Gastrocnemius medialis (tissue), 4 donors: ENCODE results near the gene ATRIP. TPM values are rescaled to one million over a fixed set of nuclear protein-coding genes. Genes with fewer than 3 reads are reported as not detected.

Experiments used
- ATAC-seq, 2 donors: fragments of 150-250 bp; one replicate each; pipeline ENCODE4 v1.9.1; 2016
- DNase-seq, 2 donors: peaks; one replicate each; pipeline ENCODE4 v3.0.0-alpha.2; 2019
- H3K27ac ChIP-seq, 4 donors: fragments of 200-600 bp; sonication (generic); 1 replicate in 1 of 4; 2 replicates in 3 of 4; pipeline ENCODE4 v1.5.1; 2016 to 2018; ENCODE audit warnings: mild to moderate bottlenecking in 2 of 4, moderate library complexity in 1 of 4
- H3K27me3 ChIP-seq, 3 donors: fragments of 200-600 bp; sonication (generic) in 2 of 3; 1 replicate in 1 of 3; 2 replicates in 2 of 3; pipeline versions ENCODE4 v1.5.1 to v1.6.0; 2016 to 2019; ENCODE audit warnings: mild to moderate bottlenecking in 1 of 3, moderate library complexity in 1 of 3
- H3K36me3 ChIP-seq, 2 donors: fragments of 200-600 bp; sonication (generic) in 1 of 2; one replicate each; pipeline ENCODE4 v1.5.1; 2017 to 2018
- H3K4me1 ChIP-seq, 2 donors: fragments of 200-600 bp; sonication (generic) in 1 of 2; one replicate each; pipeline ENCODE4 v1.5.1; 2016 to 2017; ENCODE audit warnings: mild to moderate bottlenecking in 2 of 2
- H3K4me3 ChIP-seq, 4 donors: fragments of 200-600 bp; sonication (generic) in 3 of 4; 1 replicate in 1 of 4; 2 replicates in 3 of 4; pipeline ENCODE4 v1.5.1; 2016 to 2019; ENCODE audit warnings: mild to moderate bottlenecking in 2 of 4
- H3K9me3 ChIP-seq, 3 donors: fragments of 200-600 bp; sonication (generic) in 2 of 3; 1 replicate in 1 of 3; 2 replicates in 2 of 3; pipeline ENCODE4 v1.5.1; 2016 to 2019
- POLR2A ChIP-seq, 2 donors: fragments of 450-650 bp; IDR thresholded peaks; one replicate each; pipeline ENCODE4 v1.6.1; 2017; ENCODE audit warnings: antibody characterized with exemption in 2 of 2, mild to moderate bottlenecking in 2 of 2, moderate library complexity in 2 of 2
- in situ Hi-C, 4 donors: fragments of 200-750 bp; cut with MboI; loops; one replicate each; pipeline versions ENCODE4 v1.15.0 to v1.8.0; 2017; ENCODE audit warnings: low sequenced_read_pairs in 4 of 4
- intact Hi-C: fragments of 100-400 bp; cut with DNase I; formaldehyde crosslinking; loops from one replicate; pipeline ENCODE4 v1.15.1; 2023; ENCODE audit warnings: low total_unique reads
- total RNA-seq, 4 donors: library from RNA; depleted of rRNA; stranded (reverse); fragments of >200 nt; gene quantifications; one replicate each; pipeline versions ENCODE4 v1.1.0 to v1.2.3, GENCODE V29; 2016
- TF ChIP-seq, protein P1 (sequence below), 5 experiments: fragments of 450-650 bp in 3 of 5; fragments of 200-600 bp in 2 of 5; sonication (generic) in 2 of 5; IDR thresholded peaks in 4 of 5; conservative IDR thresholded peaks in 1 of 5; 1 replicate in 4 of 5; 2 replicates in 1 of 5; pipeline ENCODE4 v1.5.1; 2016 to 2019; ENCODE audit warnings: antibody characterized with exemption in 5 of 5, mild to moderate bottlenecking in 3 of 5, moderate library complexity in 3 of 5

The ATRIP gene
- total RNA-seq, 4 donors from 2014 or later, result 4.8 to 7.2 (median 7.0) TPM

DNA sequence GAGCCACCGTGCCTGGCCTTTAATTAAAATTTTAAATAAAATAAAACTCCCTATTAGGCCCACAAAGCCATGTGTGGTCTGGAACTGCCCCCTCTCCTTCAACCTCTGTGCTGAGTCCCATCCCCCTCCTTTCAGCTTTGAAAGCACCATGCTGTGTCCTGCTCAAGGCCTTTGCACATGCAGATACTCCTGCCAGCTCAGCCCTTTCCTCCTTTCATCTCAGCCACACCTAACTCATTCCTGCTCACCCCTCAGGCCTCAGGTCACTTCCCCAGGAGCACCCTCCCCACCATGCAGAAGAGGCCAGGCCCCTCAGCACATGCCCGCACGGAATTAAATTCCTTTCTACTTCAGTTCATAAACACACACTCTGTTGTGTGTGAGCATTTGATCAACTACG is 28.1 kb downstream of the ATRIP start:
- DNase-seq, result no peak
- ATAC-seq, result no peak
- Histone ChIP-seq H3K4me1 (peaks cover 21 to 24% of the 10 kb centered on the region in 2 donors), H3K9me3 (no peaks in the 10 kb centered on the region), H3K4me3 (no peak overlapping the region), H3K27me3 (no peaks in the 10 kb centered on the region), H3K36me3 (no peaks in the 10 kb centered on the region), H3K27ac (no peak overlapping the region)
- in situ Hi-C loops, result no loop called here
- intact Hi-C loops, result no loop called here
- TF ChIP-seq, protein P1, sequence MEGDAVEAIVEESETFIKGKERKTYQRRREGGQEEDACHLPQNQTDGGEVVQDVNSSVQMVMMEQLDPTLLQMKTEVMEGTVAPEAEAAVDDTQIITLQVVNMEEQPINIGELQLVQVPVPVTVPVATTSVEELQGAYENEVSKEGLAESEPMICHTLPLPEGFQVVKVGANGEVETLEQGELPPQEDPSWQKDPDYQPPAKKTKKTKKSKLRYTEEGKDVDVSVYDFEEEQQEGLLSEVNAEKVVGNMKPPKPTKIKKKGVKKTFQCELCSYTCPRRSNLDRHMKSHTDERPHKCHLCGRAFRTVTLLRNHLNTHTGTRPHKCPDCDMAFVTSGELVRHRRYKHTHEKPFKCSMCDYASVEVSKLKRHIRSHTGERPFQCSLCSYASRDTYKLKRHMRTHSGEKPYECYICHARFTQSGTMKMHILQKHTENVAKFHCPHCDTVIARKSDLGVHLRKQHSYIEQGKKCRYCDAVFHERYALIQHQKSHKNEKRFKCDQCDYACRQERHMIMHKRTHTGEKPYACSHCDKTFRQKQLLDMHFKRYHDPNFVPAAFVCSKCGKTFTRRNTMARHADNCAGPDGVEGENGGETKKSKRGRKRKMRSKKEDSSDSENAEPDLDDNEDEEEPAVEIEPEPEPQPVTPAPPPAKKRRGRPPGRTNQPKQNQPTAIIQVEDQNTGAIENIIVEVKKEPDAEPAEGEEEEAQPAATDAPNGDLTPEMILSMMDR (IDR thresholded peaks at IDR 0.05 in 4 of 5, conservative IDR thresholded peaks at IDR 0.05 in 1 of 5), result no peak
- no peak for TF ChIP-seq POLR2A (IDR thresholded peaks at IDR 0.05)

DNA sequence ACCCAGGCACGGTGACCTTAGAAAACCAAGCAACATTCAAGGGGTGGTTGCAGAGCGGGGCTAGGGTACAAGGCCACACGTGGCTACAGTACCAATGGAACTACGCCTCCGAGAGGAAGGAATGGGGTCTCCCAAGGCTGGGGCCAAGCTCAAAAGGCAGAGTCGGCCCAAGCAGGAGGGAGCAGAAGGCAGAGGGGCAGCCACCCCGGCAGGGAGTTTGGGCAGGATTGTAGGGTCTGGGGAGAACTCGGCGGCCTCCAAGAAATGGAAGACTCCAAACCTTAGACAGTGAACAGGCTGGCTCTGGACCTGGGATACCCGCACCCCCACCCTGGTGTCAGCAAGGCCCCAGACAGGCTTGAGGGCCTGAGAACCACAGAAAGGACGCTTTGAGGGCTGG is 28.7 kb downstream of the ATRIP start:
- no peaks in the 10 kb centered on the region for H3K36me3 ChIP-seq
- ATAC-seq, result no peak
- H3K9me3 ChIP-seq, result no peaks in the 10 kb centered on the region
- no peak overlapping the region for H3K4me3 ChIP-seq
- TF ChIP-seq, protein P1 (IDR thresholded peaks at IDR 0.05 in 4 of 5, conservative IDR thresholded peaks at IDR 0.05 in 1 of 5), result no peak
- TF ChIP-seq POLR2A (IDR thresholded peaks at IDR 0.05), result no peak
- in situ Hi-C loops (no loop called here), intact Hi-C loops (no loop called here)
- no peak for DNase-seq
- H3K4me1 ChIP-seq, result peaks cover 17 to 21% of the 10 kb centered on the region in 2 donors
- H3K27ac ChIP-seq, result no peak overlapping the region
- no peaks in the 10 kb centered on the region for H3K27me3 ChIP-seq

DNA sequence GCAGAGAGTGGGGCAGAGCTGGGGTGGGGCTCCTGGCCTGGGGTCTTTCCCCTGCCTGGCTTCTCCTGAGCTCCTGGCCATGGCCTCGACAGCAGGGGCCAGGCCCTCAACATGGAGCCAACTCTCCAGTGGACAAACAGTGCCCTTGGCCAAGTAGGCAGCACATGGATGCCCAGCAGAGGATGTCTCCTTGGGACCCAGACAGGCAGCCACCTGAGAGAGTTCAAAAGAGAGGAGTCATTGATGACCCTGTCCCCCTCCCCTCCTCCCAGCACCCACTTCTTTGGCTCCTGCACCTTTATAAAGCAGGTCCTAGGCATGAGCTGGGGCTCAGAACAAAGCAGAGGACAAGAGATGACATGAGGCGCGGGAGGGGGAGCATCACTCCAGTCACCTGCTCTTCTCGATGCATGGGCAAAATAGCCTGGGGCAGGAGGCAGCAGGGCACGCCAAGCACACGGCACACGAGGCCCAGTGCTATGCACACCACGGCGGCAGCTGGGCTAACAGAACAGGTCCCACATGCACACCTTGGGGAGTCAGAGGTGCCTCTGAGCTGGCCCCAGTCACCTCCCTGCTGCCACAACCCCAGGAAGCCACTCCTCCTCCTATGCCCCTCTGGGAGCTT is 30.0 kb downstream of the ATRIP start:
- in situ Hi-C loops (no loop called here), intact Hi-C loops (no loop called here)

DNA sequence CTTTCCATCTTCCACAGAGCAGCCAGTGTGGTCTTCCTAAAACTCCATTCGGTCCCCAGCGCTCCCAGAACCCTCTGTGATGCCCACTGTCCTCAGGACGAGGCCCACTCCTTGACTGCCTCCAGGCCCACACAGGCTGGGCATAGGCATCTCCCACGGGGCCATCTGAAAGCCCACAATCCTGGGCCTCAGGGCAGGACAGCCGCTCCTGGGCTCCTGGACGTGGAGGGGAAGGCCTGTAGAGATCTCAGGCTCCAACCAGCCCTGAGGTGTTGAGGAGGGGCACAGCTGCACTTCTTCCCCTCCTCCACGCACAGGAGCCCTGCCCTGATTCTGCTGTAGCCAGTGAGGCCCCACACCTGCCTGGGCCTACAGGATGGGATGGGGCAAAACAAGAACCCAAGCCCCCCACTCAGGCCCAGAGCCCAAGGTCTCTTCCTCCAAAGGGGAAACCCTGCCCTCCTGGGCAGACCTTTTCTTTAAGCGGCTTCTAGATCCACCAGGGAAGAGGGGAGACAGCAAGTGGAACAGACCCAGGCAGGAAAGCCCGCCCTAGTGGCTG is 31.5 kb downstream of the ATRIP start:
- H3K27me3 ChIP-seq, result no peaks in the 10 kb centered on the region
- no peak overlapping the region for H3K4me3 ChIP-seq
- intact Hi-C loops, result no loop called here
- H3K9me3 ChIP-seq, result no peaks in the 10 kb centered on the region
- ATAC-seq (no peak), DNase-seq (no peak)
- peak overlapping the region in 3 of 4 donors; percentile 54 for H3K27ac ChIP-seq
- no peak for TF ChIP-seq POLR2A (IDR thresholded peaks at IDR 0.05)
- TF ChIP-seq, protein P1 (IDR thresholded peaks at IDR 0.05 in 4 of 5, conservative IDR thresholded peaks at IDR 0.05 in 1 of 5), result no peak
- in situ Hi-C loops, result no loop called here
- H3K4me1 ChIP-seq, result peaks cover 4 to 5% of the 10 kb centered on the region in 2 donors
- H3K36me3 ChIP-seq, result no peaks in the 10 kb centered on the region

More for the DNA sequence above, 30.0 kb downstream of the ATRIP start:
- Histone ChIP-seq H3K4me1 (peaks cover 14 to 17% of the 10 kb centered on the region in 2 donors), H3K9me3 (no peaks in the 10 kb centered on the region), H3K4me3 (no peak overlapping the region), H3K27me3 (no peaks in the 10 kb centered on the region), H3K36me3 (no peaks in the 10 kb centered on the region), H3K27ac (no peak overlapping the region)
- no peak for ATAC-seq
- no peak for DNase-seq
- TF ChIP-seq, protein P1 (IDR thresholded peaks at IDR 0.05 in 4 of 5, conservative IDR thresholded peaks at IDR 0.05 in 1 of 5), result no peak
- no peak for TF ChIP-seq POLR2A (IDR thresholded peaks at IDR 0.05)
